ENCODE results near the gene VTCN1. TPM values are rescaled to one million over a fixed set of nuclear protein-coding genes. Genes with fewer than 3 reads are reported as not detected.

The VTCN1 gene
- total RNA-seq, 1 experiment from 2014 or later, result 0.17 TPM

GRCh38 chr1:117094841-117095604 lies 115.7 kb downstream of the VTCN1 start:
- H3K9me2 ChIP-seq (ENCODE audit: insufficient read depth), result no peaks in the 10 kb centered on the region
- H3K4me3 ChIP-seq (replicated peaks in 1 of 2; ENCODE audit: low read depth in 1 of 2, low read length in 2 of 2), result no peak overlapping the region
- CTCF ChIA-PET, result interaction anchor here (1.2 to 2.7 kb wide), 3 partner anchors 33 to 190 kb away, joined by 3 to 10 read pairs (median 6); no protein-coding TSS in a partner anchor
- RAD21 ChIA-PET (ENCODE audit: low non-redundant PET in 1 of 2, low total read pairs in 2 of 2, uncharacterized antibody in 2 of 2, unreplicated experiment in 2 of 2), result no interaction called here
- no TSS peak for BruUV-seq (replicated peaks)
- POLR2A ChIA-PET, result no interaction called here
- no peak for ATAC-seq
- no peaks in the 10 kb centered on the region for H4K20me1 ChIP-seq (ENCODE audit: insufficient read depth)
- no peak for DNase-seq (ENCODE audit: low read depth, low spot score)
- peaks cover 34 to 72% of the 10 kb centered on the region in 2 experiments; a peak in 3 of 4 replicates for H3K36me3 ChIP-seq (ENCODE audit: control insufficient read depth in 1 of 2, insufficient read depth in 2 of 2, low read length in 2 of 2)
- no peak overlapping the region for H2AFZ ChIP-seq (ENCODE audit: low read depth, low read length, poor library complexity, severe bottlenecking)
- H3K9me3 ChIP-seq (ENCODE audit: control insufficient read depth in 1 of 2, insufficient read depth in 1 of 2, low read depth in 1 of 2, low read length in 2 of 2), result no peaks in the 10 kb centered on the region
- H3K79me2 ChIP-seq (ENCODE audit: insufficient read depth, low read length), result no peaks in the 10 kb centered on the region
- no peak overlapping the region for H3K27ac ChIP-seq (ENCODE audit: low read depth, low read length)
- H3K27me3 ChIP-seq (ENCODE audit: insufficient read depth, low read length), result no peaks in the 10 kb centered on the region
- TF ChIP-seq ZBTB33 (IDR thresholded peaks at IDR 0.05; ENCODE audit: extremely low read depth, insufficient replicate concordance, low read length), result no peak
- TF ChIP-seq CEBPB (IDR thresholded peaks at IDR 0.05; ENCODE audit: low read depth), result no peak
- peaks cover 4 to 14% of the 10 kb centered on the region in 2 experiments; a peak in 3 of 4 replicates for H3K4me1 ChIP-seq (ENCODE audit: control insufficient read depth in 1 of 2, insufficient read depth in 2 of 2, low read length in 2 of 2)
- intact Hi-C loops (cut with micrococcal nuclease), result no loop called here
- no peak overlapping the region for H3K4me2 ChIP-seq (ENCODE audit: low read length)
- H3K9ac ChIP-seq (ENCODE audit: low read length), result no peak overlapping the region

GRCh38 chr1:117093870-117094621 lies 116.7 kb downstream of the VTCN1 start:
- intact Hi-C loops (cut with micrococcal nuclease), result no loop called here
- peak; percentile 8 for DNase-seq (ENCODE audit: low read depth, low spot score)
- Histone ChIP-seq H3K79me2 (ENCODE audit: insufficient read depth, low read length) (no peaks in the 10 kb centered on the region), H3K27me3 (ENCODE audit: insufficient read depth, low read length) (no peaks in the 10 kb centered on the region), H3K4me1 (ENCODE audit: control insufficient read depth in 1 of 2, insufficient read depth in 2 of 2, low read length in 2 of 2) (peaks cover 4 to 14% of the 10 kb centered on the region in 2 experiments; a peak in 3 of 4 replicates), H3K4me2 (ENCODE audit: low read length) (no peak overlapping the region), H3K9me2 (ENCODE audit: insufficient read depth) (no peaks in the 10 kb centered on the region), H3K9ac (ENCODE audit: low read length) (no peak overlapping the region), H4K20me1 (ENCODE audit: insufficient read depth) (no peaks in the 10 kb centered on the region), H3K27ac (ENCODE audit: low read depth, low read length) (no peak overlapping the region), H3K9me3 (ENCODE audit: control insufficient read depth in 1 of 2, insufficient read depth in 1 of 2, low read depth in 1 of 2, low read length in 2 of 2) (no peaks in the 10 kb centered on the region), H3K36me3 (ENCODE audit: control insufficient read depth in 1 of 2, insufficient read depth in 2 of 2, low read length in 2 of 2) (peaks cover 28 to 67% of the 10 kb centered on the region in 2 experiments; a peak in 3 of 4 replicates), H2AFZ (ENCODE audit: low read depth, low read length, poor library complexity, severe bottlenecking) (no peak overlapping the region), H3K4me3 (replicated peaks in 1 of 2; ENCODE audit: low read depth in 1 of 2, low read length in 2 of 2) (no peak overlapping the region)
- TF ChIP-seq CTCF (IDR thresholded peaks at IDR 0.05 in 2 of 3, conservative IDR thresholded peaks at IDR 0.05 in 1 of 3; ENCODE audit: borderline replicate concordance in 1 of 3, insufficient read depth in 1 of 3, low read depth in 2 of 3, low read length in 2 of 3) (peak in 2 of 3 experiments; percentile 40 to 44; a peak in 4 of 6 replicates), EZH2phosphoT487 (IDR thresholded peaks at IDR 0.05; ENCODE audit: borderline replicate concordance) (no peak), RAD21 (IDR thresholded peaks at IDR 0.05; ENCODE audit: low read depth) (no peak), TCF7L2 (IDR thresholded peaks at IDR 0.05; ENCODE audit: borderline replicate concordance, extremely low read depth, insufficient read depth, insufficient read length) (no peak), FOSL1 (IDR thresholded peaks at IDR 0.05; ENCODE audit: low read depth) (no peak), ELF1 (IDR thresholded peaks at IDR 0.05; ENCODE audit: borderline replicate concordance, low read depth) (no peak)
- no TSS peak for BruUV-seq (replicated peaks)
- POLR2A ChIA-PET, result interaction anchor here (1.0 kb wide), 1 partner anchor 34 kb away, joined by 3 read pairs; the partner anchor contains the start of gene TTF2
- CTCF ChIA-PET, result interaction anchor here (1.3 to 2.7 kb wide), 3 partner anchors 27 to 191 kb away, joined by 4 to 10 read pairs (median 6); no protein-coding TSS in a partner anchor
- RAD21 ChIA-PET (ENCODE audit: low non-redundant PET in 1 of 2, low total read pairs in 2 of 2, uncharacterized antibody in 2 of 2, unreplicated experiment in 2 of 2), result no interaction called here
- ATAC-seq, result peak; percentile 77
